ENCODE results near the gene CNTNAP2. TPM values are rescaled to one million over a fixed set of nuclear protein-coding genes. Genes with fewer than 3 reads are reported as not detected.

Gene CNTNAP2
- total and polyA plus RNA-seq, 9 of the 15 experiments (the other 6 are each of a cell fraction or from before 2014, with no cell fraction given), result 0.04 to 0.62 (median 0.09) TPM; not detected in 4

DNA sequence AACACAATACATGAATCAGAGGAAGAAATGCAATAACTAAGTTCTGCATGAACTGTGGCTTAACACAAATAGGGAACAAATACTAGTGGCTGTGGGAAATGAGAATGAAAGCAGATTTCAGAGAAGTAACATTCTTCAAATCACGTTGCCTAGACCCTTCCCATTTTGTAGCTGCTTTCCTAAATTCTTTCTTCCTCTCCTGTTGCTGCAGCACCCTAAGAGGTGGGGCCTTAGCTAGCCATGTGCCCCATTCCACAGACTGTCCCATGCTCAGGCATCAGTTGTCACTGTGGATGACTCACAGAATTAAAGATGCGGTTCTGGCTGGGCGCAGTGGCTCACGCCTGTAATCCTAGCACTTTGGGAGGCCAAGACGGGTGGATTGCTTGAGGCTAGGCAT is 1769.3 kb downstream of the CNTNAP2 start:
- in situ Hi-C loops (cut with MboI), result no loop called here
- no peaks in the 10 kb centered on the region for H4K20me1 ChIP-seq (replicated peaks; ENCODE audit: control insufficient read depth, insufficient read depth, low read length)
- no peaks in the 10 kb centered on the region for H3K79me2 ChIP-seq (ENCODE audit: control insufficient read depth, insufficient read depth, low read length)
- POLR2A ChIA-PET, result no interaction called here
- no peaks in the 10 kb centered on the region for H3K4me1 ChIP-seq (replicated peaks in 1 of 2; ENCODE audit: control insufficient read depth in 2 of 2, insufficient read depth in 2 of 2, low read length in 2 of 2)
- H3K9me3 ChIP-seq (replicated peaks; ENCODE audit: control insufficient read depth, insufficient read depth, low read depth, low read length), result 0 out of 2 replicates have a peak, but pooled peaks cover 2% of the 10 kb centered on the region
- H2AFZ ChIP-seq (ENCODE audit: low read depth, low read length), result no peak overlapping the region
- FAIRE-seq, result no peak
- ATAC-seq, result no peak
- CTCF ChIA-PET (ENCODE audit: low intra/inter-chr PET ratio), result no interaction called here
- H3K4me3 ChIP-seq, result no peak overlapping the region
- BruUV-seq (replicated peaks), result no TSS peak
- no peak overlapping the region for H3K4me2 ChIP-seq (ENCODE audit: insufficient read depth, low read length)
- H3K36me3 ChIP-seq (ENCODE audit: control insufficient read depth, insufficient read depth, low read length), result no peaks in the 10 kb centered on the region
- DNase-seq (ENCODE audit: extremely low read depth in 1 of 4, low spot score in 3 of 4), result no peak
- H3K9ac ChIP-seq (ENCODE audit: insufficient read depth in 1 of 2, low read depth in 2 of 2, low read length in 2 of 2), result no peak overlapping the region
- intact Hi-C loops (cut with micrococcal nuclease), result no loop called here
- no peaks in the 10 kb centered on the region for H3K9me1 ChIP-seq (ENCODE audit: control insufficient read depth, insufficient read depth, low read length)
- no peaks in the 10 kb centered on the region for H3K27me3 ChIP-seq (ENCODE audit: control insufficient read depth in 2 of 2, insufficient read depth in 2 of 2, low read length in 2 of 2)
- 0% methylated on average over 5 of the region's 5 CpGs for WGBS (ENCODE audit: insufficient coverage, low coverage, missing lambda C conversion rate)
- H3K27ac ChIP-seq (ENCODE audit: extremely low read depth, low read depth, low read length), result no peak overlapping the region
- no peak for TF ChIP-seq RFX5 (IDR thresholded peaks at IDR 0.05; ENCODE audit: low read depth, low read length)
- no peak for TF ChIP-seq SP1 (CRISPR knock-in tag; IDR thresholded peaks at IDR 0.05)
- TF ChIP-seq PHB (CRISPR knock-in tag; IDR thresholded peaks at IDR 0.05), result no peak
- no peak for TF ChIP-seq NBN (IDR thresholded peaks at IDR 0.05; ENCODE audit: low read depth)
- no peak for TF ChIP-seq ZNF41 (CRISPR knock-in tag; conservative IDR thresholded peaks at IDR 0.05)
- no peak for TF ChIP-seq ETS2 (tag; IDR thresholded peaks at IDR 0.05; ENCODE audit: borderline replicate concordance, poor library complexity, severe bottlenecking)
- no peak for TF ChIP-seq PHF20 (IDR thresholded peaks at IDR 0.05; ENCODE audit: partially characterized antibody)
- TF ChIP-seq SLC30A9 (CRISPR knock-in tag; IDR thresholded peaks at IDR 0.05), result no peak
- TF ChIP-seq, protein P1, sequence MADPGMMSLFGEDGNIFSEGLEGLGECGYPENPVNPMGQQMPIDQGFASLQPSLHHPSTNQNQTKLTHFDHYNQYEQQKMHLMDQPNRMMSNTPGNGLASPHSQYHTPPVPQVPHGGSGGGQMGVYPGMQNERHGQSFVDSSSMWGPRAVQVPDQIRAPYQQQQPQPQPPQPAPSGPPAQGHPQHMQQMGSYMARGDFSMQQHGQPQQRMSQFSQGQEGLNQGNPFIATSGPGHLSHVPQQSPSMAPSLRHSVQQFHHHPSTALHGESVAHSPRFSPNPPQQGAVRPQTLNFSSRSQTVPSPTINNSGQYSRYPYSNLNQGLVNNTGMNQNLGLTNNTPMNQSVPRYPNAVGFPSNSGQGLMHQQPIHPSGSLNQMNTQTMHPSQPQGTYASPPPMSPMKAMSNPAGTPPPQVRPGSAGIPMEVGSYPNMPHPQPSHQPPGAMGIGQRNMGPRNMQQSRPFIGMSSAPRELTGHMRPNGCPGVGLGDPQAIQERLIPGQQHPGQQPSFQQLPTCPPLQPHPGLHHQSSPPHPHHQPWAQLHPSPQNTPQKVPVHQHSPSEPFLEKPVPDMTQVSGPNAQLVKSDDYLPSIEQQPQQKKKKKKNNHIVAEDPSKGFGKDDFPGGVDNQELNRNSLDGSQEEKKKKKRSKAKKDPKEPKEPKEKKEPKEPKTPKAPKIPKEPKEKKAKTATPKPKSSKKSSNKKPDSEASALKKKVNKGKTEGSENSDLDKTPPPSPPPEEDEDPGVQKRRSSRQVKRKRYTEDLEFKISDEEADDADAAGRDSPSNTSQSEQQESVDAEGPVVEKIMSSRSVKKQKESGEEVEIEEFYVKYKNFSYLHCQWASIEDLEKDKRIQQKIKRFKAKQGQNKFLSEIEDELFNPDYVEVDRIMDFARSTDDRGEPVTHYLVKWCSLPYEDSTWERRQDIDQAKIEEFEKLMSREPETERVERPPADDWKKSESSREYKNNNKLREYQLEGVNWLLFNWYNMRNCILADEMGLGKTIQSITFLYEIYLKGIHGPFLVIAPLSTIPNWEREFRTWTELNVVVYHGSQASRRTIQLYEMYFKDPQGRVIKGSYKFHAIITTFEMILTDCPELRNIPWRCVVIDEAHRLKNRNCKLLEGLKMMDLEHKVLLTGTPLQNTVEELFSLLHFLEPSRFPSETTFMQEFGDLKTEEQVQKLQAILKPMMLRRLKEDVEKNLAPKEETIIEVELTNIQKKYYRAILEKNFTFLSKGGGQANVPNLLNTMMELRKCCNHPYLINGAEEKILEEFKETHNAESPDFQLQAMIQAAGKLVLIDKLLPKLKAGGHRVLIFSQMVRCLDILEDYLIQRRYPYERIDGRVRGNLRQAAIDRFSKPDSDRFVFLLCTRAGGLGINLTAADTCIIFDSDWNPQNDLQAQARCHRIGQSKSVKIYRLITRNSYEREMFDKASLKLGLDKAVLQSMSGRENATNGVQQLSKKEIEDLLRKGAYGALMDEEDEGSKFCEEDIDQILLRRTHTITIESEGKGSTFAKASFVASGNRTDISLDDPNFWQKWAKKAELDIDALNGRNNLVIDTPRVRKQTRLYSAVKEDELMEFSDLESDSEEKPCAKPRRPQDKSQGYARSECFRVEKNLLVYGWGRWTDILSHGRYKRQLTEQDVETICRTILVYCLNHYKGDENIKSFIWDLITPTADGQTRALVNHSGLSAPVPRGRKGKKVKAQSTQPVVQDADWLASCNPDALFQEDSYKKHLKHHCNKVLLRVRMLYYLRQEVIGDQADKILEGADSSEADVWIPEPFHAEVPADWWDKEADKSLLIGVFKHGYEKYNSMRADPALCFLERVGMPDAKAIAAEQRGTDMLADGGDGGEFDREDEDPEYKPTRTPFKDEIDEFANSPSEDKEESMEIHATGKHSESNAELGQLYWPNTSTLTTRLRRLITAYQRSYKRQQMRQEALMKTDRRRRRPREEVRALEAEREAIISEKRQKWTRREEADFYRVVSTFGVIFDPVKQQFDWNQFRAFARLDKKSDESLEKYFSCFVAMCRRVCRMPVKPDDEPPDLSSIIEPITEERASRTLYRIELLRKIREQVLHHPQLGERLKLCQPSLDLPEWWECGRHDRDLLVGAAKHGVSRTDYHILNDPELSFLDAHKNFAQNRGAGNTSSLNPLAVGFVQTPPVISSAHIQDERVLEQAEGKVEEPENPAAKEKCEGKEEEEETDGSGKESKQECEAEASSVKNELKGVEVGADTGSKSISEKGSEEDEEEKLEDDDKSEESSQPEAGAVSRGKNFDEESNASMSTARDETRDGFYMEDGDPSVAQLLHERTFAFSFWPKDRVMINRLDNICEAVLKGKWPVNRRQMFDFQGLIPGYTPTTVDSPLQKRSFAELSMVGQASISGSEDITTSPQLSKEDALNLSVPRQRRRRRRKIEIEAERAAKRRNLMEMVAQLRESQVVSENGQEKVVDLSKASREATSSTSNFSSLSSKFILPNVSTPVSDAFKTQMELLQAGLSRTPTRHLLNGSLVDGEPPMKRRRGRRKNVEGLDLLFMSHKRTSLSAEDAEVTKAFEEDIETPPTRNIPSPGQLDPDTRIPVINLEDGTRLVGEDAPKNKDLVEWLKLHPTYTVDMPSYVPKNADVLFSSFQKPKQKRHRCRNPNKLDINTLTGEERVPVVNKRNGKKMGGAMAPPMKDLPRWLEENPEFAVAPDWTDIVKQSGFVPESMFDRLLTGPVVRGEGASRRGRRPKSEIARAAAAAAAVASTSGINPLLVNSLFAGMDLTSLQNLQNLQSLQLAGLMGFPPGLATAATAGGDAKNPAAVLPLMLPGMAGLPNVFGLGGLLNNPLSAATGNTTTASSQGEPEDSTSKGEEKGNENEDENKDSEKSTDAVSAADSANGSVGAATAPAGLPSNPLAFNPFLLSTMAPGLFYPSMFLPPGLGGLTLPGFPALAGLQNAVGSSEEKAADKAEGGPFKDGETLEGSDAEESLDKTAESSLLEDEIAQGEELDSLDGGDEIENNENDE (IDR thresholded peaks at IDR 0.05; ENCODE audit: low read depth, low read length), result no peak
- TF ChIP-seq CREB3 (tag; conservative IDR thresholded peaks at IDR 0.05; ENCODE audit: low read depth), result no peak
